Measurements from ENCODE around the gene CNTNAP5.

Gene CNTNAP5

GRCh38 chr2:124834331-124834730, 809.2 kb downstream of the CNTNAP5 start:
- no peak for TF ChIP-seq CTCF (IDR thresholded peaks at IDR 0.05; ENCODE audit: low read depth, low read length)
- H3K4me3 ChIP-seq (ENCODE audit: low read depth, low read length) = no peak overlapping the region

DNA sequence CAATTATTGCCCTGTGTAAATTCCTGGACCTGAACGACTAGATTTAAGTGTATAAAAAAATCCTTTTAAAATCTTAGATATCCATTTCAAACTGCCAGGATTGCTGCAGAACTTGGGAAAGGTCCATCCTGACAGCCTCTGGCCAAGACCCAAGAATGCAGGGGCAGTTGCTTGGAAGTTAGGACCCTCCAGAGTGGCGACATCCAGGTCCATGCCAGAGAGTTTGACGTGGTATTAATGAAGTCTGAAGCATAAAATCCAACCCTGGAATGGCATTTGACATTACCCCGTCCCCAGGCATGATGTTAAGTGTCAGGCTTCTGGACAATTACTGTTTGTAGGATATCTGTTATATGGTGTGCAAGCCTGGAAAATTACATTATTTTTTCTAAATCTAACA, 810.2 kb downstream of the CNTNAP5 start:
- no peak overlapping the region for H3K4me3 ChIP-seq (ENCODE audit: low read depth, low read length)
- TF ChIP-seq CTCF (IDR thresholded peaks at IDR 0.05; ENCODE audit: low read depth, low read length) = no peak

GRCh38 chr2:124836416-124836815, 811.3 kb downstream of the CNTNAP5 start:
- no peak overlapping the region for H3K4me3 ChIP-seq (ENCODE audit: low read depth, low read length)
- no peak for TF ChIP-seq CTCF (IDR thresholded peaks at IDR 0.05; ENCODE audit: low read depth, low read length)

DNA sequence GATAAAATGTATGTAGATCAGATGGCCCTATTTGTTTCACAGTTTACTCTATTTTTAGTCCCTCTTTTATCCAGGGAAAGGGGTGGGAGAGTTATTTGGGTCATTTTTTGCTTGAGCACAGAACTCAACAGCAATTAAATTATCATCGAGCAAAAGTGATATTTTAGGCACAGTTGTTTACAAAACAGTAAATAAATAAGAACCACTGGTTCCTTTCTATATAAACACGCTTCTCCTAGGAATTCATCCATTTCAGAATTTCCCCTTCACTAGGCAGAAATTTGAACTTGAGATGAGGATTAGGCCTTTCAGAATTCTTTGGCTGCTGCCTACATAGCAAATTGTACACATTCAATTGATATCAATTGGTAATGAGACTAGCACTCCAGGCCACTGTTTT, 812.4 kb downstream of the CNTNAP5 start:
- H3K4me3 ChIP-seq (ENCODE audit: low read depth, low read length) = no peak overlapping the region
- TF ChIP-seq CTCF (IDR thresholded peaks at IDR 0.05; ENCODE audit: low read depth, low read length) = no peak

- TF ChIP-seq CTCF (IDR thresholded peaks at IDR 0.05; ENCODE audit: low read depth, low read length) = no peak
- no peak overlapping the region for H3K4me3 ChIP-seq (ENCODE audit: low read depth, low read length)
These were observed 813.3 kb downstream of the CNTNAP5 start for GRCh38 chr2:124838406-124838805.

GRCh38 chr2:124867247-124867646, 842.2 kb downstream of the CNTNAP5 start:
- H3K4me3 ChIP-seq (ENCODE audit: low read depth, low read length) = no peak overlapping the region
- no peak for TF ChIP-seq CTCF (IDR thresholded peaks at IDR 0.05; ENCODE audit: low read depth, low read length)

DNA sequence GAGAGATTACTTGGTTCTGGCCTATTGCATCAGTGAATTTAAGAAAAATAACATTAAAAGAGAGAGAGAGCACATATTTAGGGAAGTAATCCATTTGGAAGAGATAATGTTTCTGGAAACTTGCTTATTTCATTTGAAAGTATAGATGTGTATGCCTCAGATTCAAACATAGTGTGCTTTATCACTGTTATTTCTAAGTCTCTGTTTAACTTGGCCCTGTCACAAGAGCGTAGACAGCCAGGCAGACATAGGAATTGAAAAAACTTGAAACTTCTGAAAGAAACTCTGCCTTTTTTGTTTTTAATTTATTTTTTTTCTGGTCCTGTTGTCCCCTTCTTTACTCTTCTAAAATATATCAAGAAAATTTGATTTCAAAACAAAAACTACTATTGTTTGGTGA, 849.1 kb downstream of the CNTNAP5 start:
- H3K4me3 ChIP-seq (ENCODE audit: low read depth, low read length) = no peak overlapping the region
- TF ChIP-seq CTCF (IDR thresholded peaks at IDR 0.05; ENCODE audit: low read depth, low read length) = no peak
